Mesendoderm (in vitro differentiated cells): ENCODE results near the gene PTPRS.

Experiments
- DNase-seq: peaks from one replicate; pipeline ENCODE4 v3.0.0; 2013
- H2AK5ac ChIP-seq: 2 replicates; pipeline ENCODE4 v1.6.1; 2013; ENCODE audit warnings: low read length, inconsistent platforms
- H2BK120ac ChIP-seq: 2 replicates; pipeline ENCODE4 v1.6.1; 2013; ENCODE audit warnings: low read depth, mild to moderate bottlenecking, low read length, moderate library complexity, mixed read lengths
- H2BK15ac ChIP-seq: replicated peaks from 2 replicates; pipeline ENCODE4 v1.6.1; 2013; ENCODE audit warnings: low read depth, mild to moderate bottlenecking, moderate library complexity
- H2BK5ac ChIP-seq: 2 replicates; pipeline ENCODE4 v1.6.1; 2013; ENCODE audit warnings: low read length, inconsistent platforms
- H3K18ac ChIP-seq: 2 replicates; pipeline ENCODE4 v1.6.1; 2013; ENCODE audit warnings: mild to moderate bottlenecking, low read length, mixed read lengths
- H3K23ac ChIP-seq: one replicate; pipeline ENCODE4 v1.6.1; 2013; ENCODE audit warnings: low read length
- H3K27ac ChIP-seq: 2 replicates; pipeline ENCODE4 v1.5.1; 2013; ENCODE audit warnings: low read depth, mild to moderate bottlenecking, inconsistent platforms, low read length, moderate library complexity
- H3K27me3 ChIP-seq: 2 replicates; pipeline ENCODE4 v1.6.1; 2013; ENCODE audit warnings: low read length, control low read depth, mild to moderate bottlenecking, inconsistent platforms; ENCODE audit not compliant: insufficient read depth, poor library complexity
- H3K36me3 ChIP-seq: 2 replicates; pipeline ENCODE4 v1.6.1; 2013; ENCODE audit warnings: low read length, inconsistent platforms; ENCODE audit not compliant: control insufficient read depth, insufficient read depth
- H3K4ac ChIP-seq: one replicate; pipeline ENCODE4 v1.6.1; 2013; ENCODE audit warnings: low read depth, mild to moderate bottlenecking, low read length, moderate library complexity
- H3K4me1 ChIP-seq: 2 replicates; pipeline ENCODE4 v1.6.1; 2013; ENCODE audit warnings: low read depth, low read length, inconsistent platforms; ENCODE audit not compliant: control insufficient read depth
- H3K4me2 ChIP-seq: 2 replicates; pipeline ENCODE4 v1.6.1; 2013; ENCODE audit warnings: low read length
- H3K4me3 ChIP-seq: 2 replicates; pipeline ENCODE4 v1.5.1; 2013; ENCODE audit warnings: mild to moderate bottlenecking, low read length
- H3K56ac ChIP-seq: one replicate; pipeline ENCODE4 v1.6.1; 2013; ENCODE audit warnings: low read length
- H3K79me1 ChIP-seq: 2 replicates; pipeline ENCODE4 v1.6.1; 2013; ENCODE audit warnings: low read length, inconsistent platforms
- H3K79me2 ChIP-seq: 2 replicates; pipeline ENCODE4 v1.6.1; 2013; ENCODE audit warnings: mild to moderate bottlenecking, low read length; ENCODE audit not compliant: control insufficient read depth, insufficient read depth
- H3K9ac ChIP-seq: 2 replicates; pipeline ENCODE4 v1.6.1; 2013; ENCODE audit warnings: low read length, inconsistent platforms
- H4K5ac ChIP-seq: one replicate; pipeline ENCODE4 v1.6.1; 2013; ENCODE audit warnings: low read length
- H4K8ac ChIP-seq: one replicate; pipeline ENCODE4 v1.6.1; 2013; ENCODE audit warnings: low read depth, mild to moderate bottlenecking, control low read depth, low read length, moderate library complexity
- WGBS: extraction: QIAGEN DNeasy Blood & Tissue Kit; methylation state at CpG from one replicate; pipeline ENCODE4 v1.1.7; 2013; ENCODE audit warnings: low lambda C conversion rate, missing lambda C conversion rate; ENCODE audit not compliant: insufficient coverage; ENCODE audit errors: extremely low coverage; 5-methylcytosine and 5-hydroxymethylcytosine counted together

PTPRS gene

DNA sequence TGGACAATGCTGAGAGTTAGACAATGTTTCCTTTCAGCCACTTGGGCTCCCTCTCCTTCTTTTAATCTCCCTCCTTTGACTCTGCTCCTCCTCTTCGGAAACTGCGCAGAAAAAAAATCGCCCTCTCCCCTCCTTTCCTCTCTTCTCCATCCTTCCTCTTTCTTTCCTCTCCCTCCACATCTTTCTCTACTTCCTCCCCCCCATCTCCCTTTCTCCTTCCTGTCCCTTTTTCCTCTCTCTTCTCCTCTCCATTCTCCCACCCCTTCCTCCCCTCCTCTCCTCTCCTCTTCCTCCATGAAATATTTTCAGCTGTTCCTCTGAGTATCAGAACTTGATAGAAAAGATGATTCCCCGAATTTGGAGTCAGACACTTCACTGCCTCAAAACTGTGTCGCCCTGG is 15.1 kb upstream of the PTPRS start:
- Histone ChIP-seq H2BK5ac (no peak overlapping the region), H2BK120ac (no peak overlapping the region), H3K36me3 (no peaks in the 10 kb centered on the region), H2BK15ac (no peak overlapping the region), H3K27me3 (no peaks in the 10 kb centered on the region), H3K4me1 (no peaks in the 10 kb centered on the region), H3K27ac (no peak overlapping the region), H3K9ac (no peak overlapping the region), H3K79me1 (no peaks in the 10 kb centered on the region), H4K8ac (no peak overlapping the region), H3K4me3 (no peak overlapping the region), H3K79me2 (no peaks in the 10 kb centered on the region), H4K5ac (no peak overlapping the region), H3K18ac (no peak overlapping the region), H3K23ac (no peak overlapping the region), H3K56ac (no peak overlapping the region), H3K4ac (no peak overlapping the region), H2AK5ac (no peak overlapping the region), H3K4me2 (no peak overlapping the region)
- 100% methylated on average over 1 of the region's 5 CpGs for WGBS
- no peak for DNase-seq

- H3K4ac ChIP-seq: no peak overlapping the region
- no peaks in the 10 kb centered on the region for H3K4me1 ChIP-seq
- H3K27me3 ChIP-seq: no peaks in the 10 kb centered on the region
- no peaks in the 10 kb centered on the region for H3K79me1 ChIP-seq
- H3K56ac ChIP-seq: no peak overlapping the region
- DNase-seq: no peak
- no CpG with 5 or more reads among the region's 9 CpGs for WGBS
- H2BK120ac ChIP-seq: no peak overlapping the region
- H3K36me3 ChIP-seq: no peaks in the 10 kb centered on the region
- H4K8ac ChIP-seq: no peak overlapping the region
- no peak overlapping the region for H3K27ac ChIP-seq
- no peak overlapping the region for H3K18ac ChIP-seq
- no peak overlapping the region for H3K4me2 ChIP-seq
- H3K79me2 ChIP-seq: no peaks in the 10 kb centered on the region
- no peak overlapping the region for H4K5ac ChIP-seq
- no peak overlapping the region for H2BK5ac ChIP-seq
- no peak overlapping the region for H2AK5ac ChIP-seq
- H3K4me3 ChIP-seq: no peak overlapping the region
- H2BK15ac ChIP-seq: no peak overlapping the region
- H3K9ac ChIP-seq: no peak overlapping the region
- H3K23ac ChIP-seq: no peak overlapping the region
These were observed 14.5 kb upstream of the PTPRS start for GRCh38 chr19:5355076-5355475.

- peak; percentile 56 for DNase-seq
- H3K27ac ChIP-seq: no peak overlapping the region
- no peak overlapping the region for H3K4ac ChIP-seq
- no peaks in the 10 kb centered on the region for H3K36me3 ChIP-seq
- no peak overlapping the region for H3K56ac ChIP-seq
- no peak overlapping the region for H4K8ac ChIP-seq
- no peak overlapping the region for H2BK5ac ChIP-seq
- H3K27me3 ChIP-seq: no peaks in the 10 kb centered on the region
- no peak overlapping the region for H4K5ac ChIP-seq
- H3K79me2 ChIP-seq: no peaks in the 10 kb centered on the region
- H3K79me1 ChIP-seq: no peaks in the 10 kb centered on the region
- H3K23ac ChIP-seq: no peak overlapping the region
- H2BK15ac ChIP-seq: no peak overlapping the region
- H2AK5ac ChIP-seq: no peak overlapping the region
- no peak overlapping the region for H3K9ac ChIP-seq
- no peak overlapping the region for H3K18ac ChIP-seq
- H3K4me1 ChIP-seq: no peaks in the 10 kb centered on the region
- no peak overlapping the region for H3K4me3 ChIP-seq
- no peak overlapping the region for H3K4me2 ChIP-seq
- WGBS: no CpG with 5 or more reads among the region's 4 CpGs
- H2BK120ac ChIP-seq: no peak overlapping the region
These were observed 13.8 kb upstream of the PTPRS start for GRCh38 chr19:5354403-5354802.

GRCh38 chr19:5352229-5352763 is 11.7 kb upstream of the PTPRS start:
- Histone ChIP-seq H3K18ac (no peak overlapping the region), H3K56ac (peak overlapping the region; percentile 67), H4K5ac (no peak overlapping the region), H3K9ac (peak overlapping the region; percentile 20), H3K79me1 (no peaks in the 10 kb centered on the region), H3K4ac (no peak overlapping the region), H3K36me3 (no peaks in the 10 kb centered on the region), H3K27ac (no peak overlapping the region), H3K27me3 (no peaks in the 10 kb centered on the region), H3K4me1 (no peaks in the 10 kb centered on the region), H3K23ac (no peak overlapping the region), H2AK5ac (no peak overlapping the region), H3K79me2 (no peaks in the 10 kb centered on the region), H3K4me3 (no peak overlapping the region), H4K8ac (no peak overlapping the region), H2BK120ac (no peak overlapping the region), H3K4me2 (no peak overlapping the region), H2BK5ac (peak overlapping the region; percentile 71), H2BK15ac (no peak overlapping the region)
- DNase-seq: peak; percentile 58
- no CpG with 5 or more reads among the region's 8 CpGs for WGBS

- Histone ChIP-seq H3K36me3 (no peaks in the 10 kb centered on the region), H2BK5ac (no peak overlapping the region), H2AK5ac (no peak overlapping the region), H3K23ac (no peak overlapping the region), H4K8ac (no peak overlapping the region), H4K5ac (no peak overlapping the region), H3K4me1 (no peaks in the 10 kb centered on the region), H3K4ac (no peak overlapping the region), H3K56ac (no peak overlapping the region), H3K9ac (no peak overlapping the region), H3K4me3 (no peak overlapping the region), H3K79me2 (no peaks in the 10 kb centered on the region), H3K18ac (no peak overlapping the region), H3K27me3 (no peaks in the 10 kb centered on the region), H2BK120ac (no peak overlapping the region), H2BK15ac (no peak overlapping the region), H3K27ac (no peak overlapping the region), H3K79me1 (no peaks in the 10 kb centered on the region), H3K4me2 (no peak overlapping the region)
- no peak for DNase-seq
- WGBS: no CpG with 5 or more reads among the region's 2 CpGs
These were observed 11.2 kb upstream of the PTPRS start for GRCh38 chr19:5351731-5352228.

DNA sequence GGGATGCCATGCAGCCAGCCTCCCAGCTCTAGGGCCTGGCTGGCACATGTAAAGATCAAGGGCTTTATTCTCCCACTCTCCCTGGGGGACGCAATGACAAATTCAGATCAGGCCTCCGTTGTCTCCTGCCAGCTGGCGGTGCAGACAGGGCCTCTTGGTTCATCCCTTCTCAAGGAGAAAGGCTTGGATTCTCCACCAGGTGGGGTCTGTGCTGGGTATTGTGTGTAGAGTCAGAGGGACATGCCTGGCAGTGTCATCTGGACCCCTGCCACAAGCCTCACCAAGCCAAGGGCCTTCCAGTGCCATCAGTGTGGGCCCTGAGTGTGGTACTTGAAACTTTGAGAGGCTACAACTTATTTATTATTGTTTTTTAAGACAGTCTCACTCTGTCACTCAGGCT is 8.4 kb upstream of the PTPRS start:
- H3K56ac ChIP-seq: no peak overlapping the region

More for the DNA sequence above, 8.4 kb upstream of the PTPRS start:
- WGBS: no CpG with 5 or more reads among the region's 3 CpGs
- no peak overlapping the region for H3K4ac ChIP-seq
- no peaks in the 10 kb centered on the region for H3K36me3 ChIP-seq
- H3K4me3 ChIP-seq: no peak overlapping the region
- no peak overlapping the region for H2BK120ac ChIP-seq
- H4K8ac ChIP-seq: no peak overlapping the region
- no peak overlapping the region for H2BK15ac ChIP-seq
- no peak overlapping the region for H2BK5ac ChIP-seq
- H3K27ac ChIP-seq: no peak overlapping the region
- no peaks in the 10 kb centered on the region for H3K79me1 ChIP-seq
- H3K79me2 ChIP-seq: no peaks in the 10 kb centered on the region
- no peak overlapping the region for H3K4me2 ChIP-seq
- H3K4me1 ChIP-seq: peaks cover 4% of the 10 kb centered on the region
- DNase-seq: peak; percentile 70
- no peak overlapping the region for H3K9ac ChIP-seq
- no peak overlapping the region for H2AK5ac ChIP-seq
- no peak overlapping the region for H4K5ac ChIP-seq
- H3K27me3 ChIP-seq: no peaks in the 10 kb centered on the region
- no peak overlapping the region for H3K23ac ChIP-seq
- H3K18ac ChIP-seq: no peak overlapping the region
